Left ventricle myocardium inferior (tissue), 1 donor: ENCODE results near the gene KLHL11. TPM values are rescaled to one million over a fixed set of nuclear protein-coding genes. Genes with fewer than 3 reads are reported as not detected.

Source experiments
- DNase-seq: peaks from one replicate; pipeline ENCODE4 v3.0.0-alpha.2; 2020
- H3K27ac ChIP-seq: fragments of 200-600 bp; replicated peaks from 2 replicates; pipeline ENCODE4 v1.8.0; 2021
- H3K27me3 ChIP-seq: fragments of 200-600 bp; 2 replicates; pipeline ENCODE4 v1.8.0; 2021; ENCODE audit warnings: low read depth
- H3K36me3 ChIP-seq: fragments of 200-600 bp; 2 replicates; pipeline ENCODE4 v1.8.0; 2021
- H3K4me1 ChIP-seq: fragments of 200-600 bp; 2 replicates; pipeline ENCODE4 v1.8.0; 2021
- H3K4me3 ChIP-seq: fragments of 200-600 bp; 2 replicates; pipeline ENCODE4 v1.8.0; 2021; ENCODE audit warnings: mild to moderate bottlenecking, moderate library complexity
- H3K9me3 ChIP-seq: fragments of 200-600 bp; replicated peaks from 2 replicates; pipeline ENCODE4 v1.8.0; 2021
- CTCF ChIP-seq: fragments of 200-600 bp; IDR thresholded peaks from 2 replicates; pipeline ENCODE4 v1.8.0; 2021; ENCODE audit warnings: antibody characterized with exemption, mild to moderate bottlenecking, borderline replicate concordance
- intact Hi-C: fragments of 100-400 bp; cut with micrococcal nuclease; formaldehyde crosslinking; loops from one replicate; pipeline ENCODE4 v1.11.0; 2022
- total RNA-seq: library from RNA; stranded (reverse); fragmentation: NEBNext Ultra II Directional; extraction: Animal tissue kit (Norgen Biotek cat#: 25700); gene quantifications from one replicate; pipeline ENCODE4 v1.2.1, GENCODE V29; 2021
- donor health status: DM: no; HTN: yes; CAD: no; lungs with severe emphysema.

The KLHL11 gene
- total RNA-seq, 1 donor from 2014 or later: 3.5 TPM

- Histone ChIP-seq H3K4me3 (peak overlapping the region; percentile 89), H3K27ac (no peak overlapping the region), H3K36me3 (no peaks in the 10 kb centered on the region), H3K4me1 (peaks cover 39% of the 10 kb centered on the region), H3K27me3 (peaks cover 4% of the 10 kb centered on the region), H3K9me3 (no peaks in the 10 kb centered on the region)
- intact Hi-C loops: no loop called here
- DNase-seq: no peak
- TF ChIP-seq CTCF: no peak
Observed at GRCh38 chr17:41813699-41814124, 51.5 kb downstream of the KLHL11 start.

- no peaks in the 10 kb centered on the region for H3K36me3 ChIP-seq
- no peak for TF ChIP-seq CTCF
- peak overlapping the region; percentile 89 for H3K4me3 ChIP-seq
- no peak for DNase-seq
- peak overlapping the region; percentile 76 for H3K27ac ChIP-seq
- H3K27me3 ChIP-seq: peaks cover 4% of the 10 kb centered on the region
- no peaks in the 10 kb centered on the region for H3K9me3 ChIP-seq
- H3K4me1 ChIP-seq: peaks cover 39% of the 10 kb centered on the region
- intact Hi-C loops: no loop called here
Observed at GRCh38 chr17:41813152-41813680, 52.0 kb downstream of the KLHL11 start.

GRCh38 chr17:41812381-41813151, 52.7 kb downstream of the KLHL11 start, which contains the start of gene FKBP10:
FKBP10 (plus strand) TSS chr17:41813004; CDS start chr17:41813035, 31 bp downstream.
- H3K4me1 ChIP-seq: peaks cover 39% of the 10 kb centered on the region
- intact Hi-C loops: no loop called here
- H3K36me3 ChIP-seq: no peaks in the 10 kb centered on the region
- peak within 1 kb of the TSS; percentile 76 for H3K27ac ChIP-seq
- peak; percentile 61 for DNase-seq
- H3K9me3 ChIP-seq: no peaks in the 10 kb centered on the region
- no peak for TF ChIP-seq CTCF
- peaks cover 4% of the 10 kb centered on the region for H3K27me3 ChIP-seq
- H3K4me3 ChIP-seq: peak within 1 kb of the TSS; percentile 89

GRCh38 chr17:41811549-41812380, 53.5 kb downstream of the KLHL11 start, which contains the start of gene P3H4:
P3H4 (minus strand) TSS chr17:41811949; CDS start chr17:41811915, 34 bp downstream.
- Histone ChIP-seq H3K36me3 (no peaks in the 10 kb centered on the region), H3K9me3 (no peaks in the 10 kb centered on the region), H3K4me1 (peaks cover 39% of the 10 kb centered on the region), H3K27me3 (peaks cover 4% of the 10 kb centered on the region), H3K27ac (peak within 1 kb of the TSS; percentile 76), H3K4me3 (peak within 1 kb of the TSS; percentile 89)
- DNase-seq: peak; percentile 78
- intact Hi-C loops: no loop called here
- TF ChIP-seq CTCF: peak; percentile 82
